GM03348 (cell line): ENCODE measurements around the gene BIRC5.
"Not testable (repeated sequence)": the region's sequence is repeated elsewhere in the genome, so short reads cannot be mapped to it uniquely, and the experiment has no call there.

Source experiments
- DNase-seq: peaks from one replicate; pipeline ENCODE4 v3.0.0; 2012; ENCODE audit warnings: low spot score

BIRC5 gene

DNA sequence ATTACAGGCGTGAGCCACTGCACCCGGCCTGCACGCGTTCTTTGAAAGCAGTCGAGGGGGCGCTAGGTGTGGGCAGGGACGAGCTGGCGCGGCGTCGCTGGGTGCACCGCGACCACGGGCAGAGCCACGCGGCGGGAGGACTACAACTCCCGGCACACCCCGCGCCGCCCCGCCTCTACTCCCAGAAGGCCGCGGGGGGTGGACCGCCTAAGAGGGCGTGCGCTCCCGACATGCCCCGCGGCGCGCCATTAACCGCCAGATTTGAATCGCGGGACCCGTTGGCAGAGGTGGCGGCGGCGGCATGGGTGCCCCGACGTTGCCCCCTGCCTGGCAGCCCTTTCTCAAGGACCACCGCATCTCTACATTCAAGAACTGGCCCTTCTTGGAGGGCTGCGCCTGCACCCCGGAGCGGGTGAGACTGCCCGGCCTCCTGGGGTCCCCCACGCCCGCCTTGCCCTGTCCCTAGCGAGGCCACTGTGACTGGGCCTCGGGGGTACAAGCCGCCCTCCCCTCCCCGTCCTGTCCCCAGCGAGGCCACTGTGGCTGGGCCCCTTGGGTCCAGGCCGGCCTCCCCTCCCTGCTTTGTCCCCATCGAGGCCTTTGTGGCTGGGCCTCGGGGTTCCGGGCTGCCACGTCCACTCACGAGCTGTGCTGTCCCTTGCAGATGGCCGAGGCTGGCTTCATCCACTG lies at the start of gene BIRC5:
Gene BIRC5 (plus strand): TSS at position 238 of the 690 bp plus-strand sequence. CDS start 64 bp downstream, at position 302.
- DNase-seq = peak; percentile 99

DNA sequence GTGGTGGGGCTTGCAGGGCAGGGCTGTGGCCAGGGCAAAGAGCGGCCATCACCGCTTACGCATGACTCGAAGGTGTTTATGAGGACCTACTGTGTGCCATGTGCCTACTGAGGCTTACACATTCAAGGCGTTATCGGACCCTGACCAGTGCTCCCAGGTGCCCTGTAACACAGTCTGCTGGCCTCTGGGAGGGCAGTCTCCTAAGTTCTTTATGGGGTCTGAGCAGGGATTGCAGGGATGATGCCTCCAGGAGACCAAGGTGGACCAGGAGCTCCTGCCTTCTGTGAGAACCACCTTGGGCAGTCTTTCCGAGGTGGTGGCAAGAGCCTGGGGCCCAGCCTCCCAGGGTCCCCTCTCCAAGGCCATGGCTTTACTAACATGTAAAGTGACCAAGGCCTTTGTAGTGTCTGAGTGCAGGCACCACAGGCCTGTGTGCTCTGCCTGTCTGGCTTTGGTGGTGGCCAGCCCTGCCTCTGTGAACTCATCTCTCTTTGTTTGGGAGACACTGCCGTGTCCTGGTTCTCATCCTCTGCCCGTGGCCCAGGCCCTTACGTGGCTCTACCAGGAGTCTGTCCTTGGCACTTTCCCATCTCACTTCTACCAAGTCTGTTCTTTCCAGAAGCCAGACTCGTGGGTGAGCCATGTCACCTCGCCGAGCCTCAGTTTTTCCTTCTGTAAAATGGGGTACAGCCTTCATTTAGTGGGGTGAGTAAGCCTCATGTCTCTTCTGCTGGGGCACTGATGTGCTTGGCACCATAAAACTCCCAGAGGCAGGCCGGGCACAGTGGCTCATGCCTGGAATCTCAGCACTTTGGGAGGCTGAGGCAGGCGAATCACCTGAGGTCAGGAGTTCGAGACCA lies 49.1 kb upstream of the BIRC5 start:
- DNase-seq = no peak

DNA sequence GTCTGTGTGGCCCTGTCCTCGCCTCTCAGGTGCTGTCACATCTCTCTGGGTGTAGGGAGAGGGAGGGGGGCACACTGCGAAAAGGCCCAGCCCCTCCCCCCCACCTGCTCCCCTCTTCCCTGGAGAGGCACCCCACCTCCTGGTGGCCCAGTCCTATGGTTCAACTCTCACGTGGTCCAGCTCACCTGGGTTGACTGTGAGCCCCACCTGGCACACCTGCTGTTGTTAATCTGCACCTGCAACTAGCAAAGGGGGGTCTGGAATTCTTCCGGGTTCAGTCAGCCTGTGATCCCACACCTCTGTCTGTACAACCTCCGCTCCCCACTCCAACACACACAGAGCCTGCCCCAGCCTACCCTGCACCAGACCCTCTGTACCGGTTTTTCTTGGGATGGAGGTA lies 47.6 kb upstream of the BIRC5 start:
- DNase-seq = no peak

DNA sequence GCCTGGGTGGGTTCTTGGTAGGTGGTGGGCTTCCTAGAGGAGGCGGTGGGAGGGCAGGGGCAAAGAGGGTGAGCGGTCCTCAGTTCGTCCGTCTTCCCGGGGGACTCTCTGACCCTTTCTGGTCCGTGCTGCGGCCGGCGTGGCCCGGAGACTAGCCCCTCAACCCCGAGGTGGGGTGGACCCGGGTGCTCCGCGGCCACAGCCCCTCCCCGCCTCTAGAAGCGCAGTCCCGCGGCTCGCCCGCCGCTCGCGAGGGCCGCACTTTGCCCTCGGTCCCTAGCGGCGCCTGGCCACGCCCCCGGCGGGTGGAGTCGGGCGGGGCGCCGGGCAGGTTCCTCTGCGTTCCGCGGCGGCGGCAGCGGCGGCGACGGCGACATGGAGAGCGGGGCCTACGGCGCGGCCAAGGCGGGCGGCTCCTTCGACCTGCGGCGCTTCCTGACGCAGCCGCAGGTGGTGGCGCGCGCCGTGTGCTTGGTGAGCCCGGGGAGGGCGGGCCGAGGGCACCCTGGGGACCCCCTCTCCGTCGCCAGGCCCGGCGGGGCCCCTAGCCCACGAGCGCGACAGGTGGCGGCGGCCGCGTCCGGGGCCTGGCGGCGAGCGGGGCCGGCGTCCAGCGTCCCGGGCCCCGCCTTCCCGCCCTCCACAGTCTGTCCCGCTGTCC lies 45.7 kb upstream of the BIRC5 start, which contains the start of gene SYNGR2:
Gene SYNGR2 (plus strand): TSS at position 340 of the 661 bp plus-strand sequence. CDS start 36 bp downstream, at position 376.
- peak; percentile 92 for DNase-seq

DNA sequence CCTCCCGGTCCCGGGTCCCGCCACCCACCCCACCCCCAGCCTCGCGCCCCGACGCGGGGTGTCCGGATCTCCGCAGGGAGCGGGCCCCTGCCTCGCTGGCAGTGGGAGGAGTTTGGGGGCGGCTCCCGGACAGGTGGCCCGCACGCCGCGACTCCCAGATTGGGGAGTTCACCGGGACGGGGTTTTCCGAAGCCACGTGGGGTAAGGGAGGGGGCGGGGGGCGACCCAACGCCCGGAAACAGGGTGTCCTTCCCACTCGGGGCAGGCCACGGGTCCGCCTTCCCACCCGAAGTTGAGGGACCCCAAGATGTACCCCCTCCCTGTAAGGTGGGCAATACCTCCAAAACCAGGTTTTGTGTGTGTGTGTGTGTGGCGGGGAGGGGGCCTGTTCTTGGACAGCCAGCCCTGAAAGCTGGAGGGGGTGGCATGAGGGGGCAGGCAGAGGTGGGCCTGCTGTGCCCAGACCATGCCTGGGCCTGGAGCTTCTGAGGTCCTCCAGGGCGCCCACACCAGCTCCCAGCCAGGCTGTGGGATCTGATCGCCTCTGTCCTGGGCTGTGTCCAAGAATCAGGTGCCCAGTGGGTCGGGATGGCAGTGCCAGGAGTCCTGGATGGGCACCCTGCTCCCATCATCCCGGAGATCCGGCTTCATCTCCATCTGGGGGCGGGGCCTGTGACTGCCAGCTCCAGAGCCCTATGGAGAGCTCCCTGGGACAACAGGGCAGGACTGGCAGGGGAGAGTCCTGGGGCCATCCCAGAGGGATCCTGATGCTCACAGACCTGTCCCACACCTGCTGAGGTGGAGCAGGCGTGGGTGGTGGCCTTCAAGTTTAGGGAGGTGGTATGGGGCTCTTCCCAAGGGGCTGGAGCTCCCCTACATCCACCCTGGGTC lies 44.9 kb upstream of the BIRC5 start:
- DNase-seq = peak; percentile 82

DNA sequence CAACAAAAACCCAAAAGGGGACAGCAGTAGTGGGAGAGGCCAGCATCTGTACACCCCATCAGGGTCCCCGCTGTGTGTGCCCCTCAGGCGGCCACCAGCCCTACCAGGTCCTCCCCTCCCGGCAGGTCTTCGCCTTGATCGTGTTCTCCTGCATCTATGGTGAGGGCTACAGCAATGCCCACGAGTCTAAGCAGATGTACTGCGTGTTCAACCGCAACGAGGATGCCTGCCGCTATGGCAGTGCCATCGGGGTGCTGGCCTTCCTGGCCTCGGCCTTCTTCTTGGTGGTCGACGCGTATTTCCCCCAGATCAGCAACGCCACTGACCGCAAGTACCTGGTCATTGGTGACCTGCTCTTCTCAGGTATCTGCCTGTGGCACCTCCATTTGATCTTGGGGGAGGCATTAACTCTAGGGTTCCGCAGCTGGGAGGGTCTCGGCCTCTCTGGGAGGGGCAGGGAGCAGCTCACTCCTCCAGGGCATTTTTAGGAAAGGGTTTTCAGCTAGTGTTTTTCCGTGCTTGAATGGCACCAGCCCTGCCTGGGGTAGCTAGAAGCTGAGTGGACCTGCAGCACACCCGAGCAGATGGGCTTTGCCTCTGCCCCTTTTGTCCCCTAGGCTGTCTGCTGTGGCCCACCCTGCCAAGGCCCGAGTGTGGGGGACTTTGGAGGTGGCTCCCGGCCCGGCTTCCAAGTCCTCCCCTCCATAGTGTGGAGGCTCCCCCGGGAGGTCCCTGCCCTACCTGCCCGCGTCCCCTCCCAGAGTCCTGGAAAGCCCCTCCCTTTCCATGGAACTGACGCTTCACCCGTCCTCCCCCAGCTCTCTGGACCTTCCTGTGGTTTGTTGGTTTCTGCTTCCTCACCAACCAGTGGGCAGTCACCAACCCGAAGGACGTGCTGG lies 43.1 kb upstream of the BIRC5 start:
- no peak for DNase-seq

DNA sequence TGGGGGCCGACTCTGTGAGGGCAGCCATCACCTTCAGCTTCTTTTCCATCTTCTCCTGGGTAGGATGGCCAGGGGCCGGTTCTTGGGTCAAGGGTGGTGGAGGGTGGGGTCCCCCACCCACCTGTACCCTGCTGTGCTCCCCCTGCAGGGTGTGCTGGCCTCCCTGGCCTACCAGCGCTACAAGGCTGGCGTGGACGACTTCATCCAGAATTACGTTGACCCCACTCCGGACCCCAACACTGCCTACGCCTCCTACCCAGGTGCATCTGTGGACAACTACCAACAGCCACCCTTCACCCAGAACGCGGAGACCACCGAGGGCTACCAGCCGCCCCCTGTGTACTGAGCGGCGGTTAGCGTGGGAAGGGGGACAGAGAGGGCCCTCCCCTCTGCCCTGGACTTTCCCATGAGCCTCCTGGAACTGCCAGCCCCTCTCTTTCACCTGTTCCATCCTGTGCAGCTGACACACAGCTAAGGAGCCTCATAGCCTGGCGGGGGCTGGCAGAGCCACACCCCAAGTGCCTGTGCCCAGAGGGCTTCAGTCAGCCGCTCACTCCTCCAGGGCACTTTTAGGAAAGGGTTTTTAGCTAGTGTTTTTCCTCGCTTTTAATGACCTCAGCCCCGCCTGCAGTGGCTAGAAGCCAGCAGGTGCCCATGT lies 42.3 kb upstream of the BIRC5 start:
- not testable (repeated sequence) for DNase-seq

DNA sequence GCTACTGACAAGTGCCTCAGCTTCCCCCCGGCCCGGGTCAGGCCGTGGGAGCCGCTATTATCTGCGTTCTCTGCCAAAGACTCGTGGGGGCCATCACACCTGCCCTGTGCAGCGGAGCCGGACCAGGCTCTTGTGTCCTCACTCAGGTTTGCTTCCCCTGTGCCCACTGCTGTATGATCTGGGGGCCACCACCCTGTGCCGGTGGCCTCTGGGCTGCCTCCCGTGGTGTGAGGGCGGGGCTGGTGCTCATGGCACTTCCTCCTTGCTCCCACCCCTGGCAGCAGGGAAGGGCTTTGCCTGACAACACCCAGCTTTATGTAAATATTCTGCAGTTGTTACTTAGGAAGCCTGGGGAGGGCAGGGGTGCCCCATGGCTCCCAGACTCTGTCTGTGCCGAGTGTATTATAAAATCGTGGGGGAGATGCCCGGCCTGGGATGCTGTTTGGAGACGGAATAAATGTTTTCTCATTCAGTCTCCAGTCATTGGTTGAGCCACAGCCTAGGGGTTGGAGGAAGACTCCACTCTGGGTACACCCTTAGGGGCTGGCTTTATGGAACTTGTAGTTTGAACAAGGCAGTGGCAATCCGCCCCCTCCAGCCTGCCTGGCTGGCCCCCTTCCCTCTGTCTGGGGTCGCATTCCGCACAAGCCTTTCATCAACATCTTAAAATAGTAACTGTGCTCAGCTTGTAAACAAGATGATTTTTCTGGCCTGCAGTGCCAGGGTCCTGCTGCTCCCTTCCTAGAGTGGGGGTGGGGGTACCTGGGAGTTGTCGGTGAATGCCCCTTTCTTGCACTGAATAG lies 41.6 kb upstream of the BIRC5 start:
- DNase-seq = no peak

DNA sequence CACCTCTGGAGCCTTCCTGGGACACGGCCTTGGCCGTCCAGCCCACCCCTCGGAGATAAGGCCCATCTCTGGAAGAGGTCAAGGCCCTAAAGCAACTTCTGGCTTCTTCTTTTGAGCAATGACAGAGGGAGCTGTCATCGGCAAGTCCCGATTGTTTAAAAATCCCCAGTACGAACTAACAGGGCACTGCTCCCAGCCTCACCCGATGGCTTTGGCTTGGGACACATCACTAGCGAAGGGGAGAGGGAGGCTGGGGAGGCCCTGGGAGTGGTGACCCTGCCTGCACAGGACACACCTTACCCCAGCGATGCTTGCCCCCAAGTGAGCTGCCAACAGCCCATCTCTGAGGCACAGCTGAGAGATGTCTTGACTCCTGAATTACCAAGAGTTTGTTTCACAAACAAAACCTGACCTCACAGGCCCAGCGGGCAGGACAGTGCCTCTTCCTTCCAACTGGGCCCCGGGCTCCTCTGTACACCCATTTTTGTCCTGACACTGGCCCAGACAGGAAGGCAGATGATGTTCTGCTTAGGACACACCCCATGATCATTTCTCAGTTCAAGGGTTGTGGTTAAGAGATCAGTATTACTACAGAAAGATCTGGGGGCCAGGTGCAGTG lies 40.8 kb upstream of the BIRC5 start:
- DNase-seq = no peak

DNA sequence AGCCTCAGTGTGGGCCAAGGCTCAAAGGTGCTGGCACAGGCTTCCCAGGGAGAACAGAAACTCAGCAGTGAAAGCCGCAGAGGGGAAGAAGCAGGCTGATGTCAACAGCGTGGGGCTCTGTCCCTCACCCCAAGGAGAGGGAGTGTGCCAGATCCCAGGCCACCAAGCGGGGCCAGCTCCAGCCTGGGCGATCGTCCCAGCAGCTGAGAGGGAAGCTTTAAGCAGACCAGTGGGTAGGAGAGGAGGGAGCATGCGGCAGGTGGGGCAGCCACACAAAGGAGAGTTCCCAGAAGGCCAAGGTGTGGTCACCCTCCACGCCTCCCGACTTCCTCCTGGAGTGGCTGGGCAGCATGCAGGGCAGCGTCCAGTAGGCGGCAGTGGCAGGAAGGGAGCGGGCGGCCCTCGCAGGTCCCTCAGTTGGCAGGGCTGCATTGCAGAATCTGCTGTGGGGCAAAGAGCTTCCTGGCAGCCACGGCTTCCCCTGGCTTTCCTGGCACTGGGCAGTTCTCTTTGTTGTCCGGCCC lies 39.6 kb upstream of the BIRC5 start:
- DNase-seq = no peak

DNA sequence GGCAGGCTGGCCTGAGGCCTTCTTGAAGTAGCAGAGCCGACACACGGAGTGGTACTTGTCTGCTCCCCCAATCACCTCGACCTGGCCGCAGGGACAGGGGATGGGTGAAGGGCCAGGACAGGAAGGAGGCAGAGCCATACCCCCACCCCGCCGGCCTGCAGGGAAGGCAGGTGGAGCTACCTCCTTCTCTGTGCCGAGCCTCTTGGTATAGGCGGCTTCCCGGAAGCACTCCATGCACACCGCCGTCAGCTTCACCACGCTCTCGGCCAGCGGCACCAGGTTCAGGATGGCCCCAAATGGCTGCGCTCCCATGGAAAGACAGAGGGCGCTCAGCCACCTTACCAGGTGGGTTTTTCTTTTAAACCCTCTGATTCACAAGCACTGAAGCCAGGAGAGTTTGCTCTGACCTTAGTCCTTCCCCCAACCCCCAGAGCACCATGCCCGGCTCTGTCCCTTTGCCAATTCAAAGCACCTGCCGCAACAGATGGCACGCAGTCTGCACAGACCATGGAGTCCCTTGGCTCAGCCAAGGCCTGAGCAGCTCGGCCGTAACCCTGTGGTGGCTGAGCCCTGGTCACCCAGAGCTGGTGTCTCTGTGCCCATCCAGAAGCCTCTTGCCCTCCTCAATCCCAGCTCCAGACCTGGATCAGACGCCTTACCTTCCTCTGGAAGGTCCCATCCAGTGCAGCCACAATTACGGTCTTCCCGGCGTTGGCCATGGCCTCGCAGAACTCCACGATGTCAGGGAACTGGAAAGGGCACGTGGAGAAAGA lies 39.0 kb upstream of the BIRC5 start:
- no peak for DNase-seq

DNA sequence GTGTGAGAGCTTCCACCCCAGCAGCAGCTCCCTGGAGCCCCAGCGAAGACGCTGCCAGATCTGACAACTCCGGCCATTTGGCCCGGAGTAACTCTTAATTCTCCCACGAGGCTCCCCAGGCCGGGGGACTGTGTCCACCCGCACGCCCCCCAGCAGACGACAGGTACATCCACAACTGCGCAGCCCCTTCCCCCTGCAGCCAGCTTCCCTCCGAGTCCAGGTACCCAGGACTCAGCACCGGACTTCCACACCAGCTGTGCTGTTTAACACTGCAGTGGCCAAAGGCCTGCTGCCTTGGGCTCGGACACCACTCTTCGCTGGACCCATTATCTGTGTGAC lies 38.4 kb upstream of the BIRC5 start:
- DNase-seq = no peak

DNA sequence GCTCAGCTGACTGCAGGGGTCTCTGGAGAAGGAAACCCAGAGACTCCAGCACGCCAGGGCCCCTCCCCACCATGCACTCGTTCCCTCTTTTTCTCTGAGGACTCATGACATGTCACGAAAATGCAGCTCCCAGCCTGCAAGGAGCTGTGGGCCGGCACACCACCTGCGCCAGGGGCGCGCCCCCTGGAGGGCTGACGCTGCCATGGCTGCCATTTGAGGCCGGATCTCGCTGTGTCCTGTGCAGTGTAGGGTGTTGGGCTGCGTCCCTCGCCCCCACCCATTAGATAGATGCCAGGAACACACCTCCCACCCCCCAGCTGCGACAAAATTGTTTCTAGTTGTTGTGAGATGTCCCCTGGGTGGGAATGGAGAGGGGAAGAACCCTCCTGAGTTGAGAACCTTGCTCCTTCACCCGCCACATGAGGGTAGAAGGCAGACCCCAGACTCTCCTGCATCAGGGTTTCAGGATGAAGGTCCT lies 37.5 kb upstream of the BIRC5 start:
- DNase-seq = peak; percentile 81

DNA sequence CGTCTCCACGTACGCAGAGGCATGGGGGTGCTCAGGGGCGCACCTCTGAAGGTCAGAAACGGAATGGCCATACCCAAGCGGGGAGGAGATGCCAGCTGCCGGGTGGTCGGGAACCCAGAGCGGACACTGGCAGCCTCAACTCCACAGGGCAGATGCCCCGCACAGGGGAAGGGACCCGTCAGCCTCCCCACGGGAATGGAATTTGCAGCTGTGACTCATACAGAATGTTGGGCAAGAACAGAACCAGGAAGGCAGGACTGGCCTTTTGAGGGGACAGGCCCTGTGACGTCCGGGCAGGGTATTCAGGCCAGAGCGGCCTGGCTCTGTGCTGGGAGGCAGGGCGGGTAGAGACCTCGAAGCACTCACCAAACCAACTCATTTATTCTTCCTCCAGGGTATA lies 34.7 kb upstream of the BIRC5 start:
- peak; percentile 40 for DNase-seq

DNA sequence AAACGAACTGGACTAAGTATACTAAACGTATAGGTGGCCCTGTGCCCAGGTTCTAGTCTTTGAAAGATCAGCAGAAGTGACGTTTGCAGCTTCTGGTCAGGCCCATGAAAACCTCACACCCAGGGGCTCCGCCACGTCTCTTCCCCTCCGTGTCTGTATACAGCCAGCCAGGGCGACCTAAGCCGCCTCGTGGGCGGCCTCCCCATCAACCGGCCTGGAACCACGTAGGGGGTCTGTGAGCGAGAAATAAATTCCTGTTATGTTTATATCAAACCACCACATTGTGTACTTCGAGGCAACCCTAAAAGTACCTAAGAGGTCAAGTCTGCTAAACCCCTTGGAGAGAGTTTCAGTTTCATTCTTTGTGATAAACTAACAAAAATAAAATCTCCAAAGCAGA lies 34.0 kb upstream of the BIRC5 start:
- no peak for DNase-seq

DNA sequence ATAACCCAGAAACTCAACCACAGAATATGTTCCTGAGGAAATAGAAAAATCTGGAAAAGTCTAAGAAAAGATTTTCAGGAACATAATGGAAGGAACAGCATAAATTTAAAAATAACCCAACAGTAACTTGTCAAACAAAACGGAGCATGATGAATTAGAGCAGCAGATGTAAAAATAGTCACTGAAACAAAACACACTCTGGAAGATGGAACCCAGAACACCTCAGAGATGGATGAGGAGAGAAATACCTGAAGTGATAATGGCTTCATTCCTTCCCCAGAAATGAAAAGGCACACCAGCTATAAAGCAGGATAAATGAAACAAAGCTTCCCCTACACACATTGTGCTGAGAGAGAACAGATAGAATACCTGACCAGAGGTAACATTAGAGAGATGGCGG lies 33.5 kb upstream of the BIRC5 start:
- no peak for DNase-seq

DNA sequence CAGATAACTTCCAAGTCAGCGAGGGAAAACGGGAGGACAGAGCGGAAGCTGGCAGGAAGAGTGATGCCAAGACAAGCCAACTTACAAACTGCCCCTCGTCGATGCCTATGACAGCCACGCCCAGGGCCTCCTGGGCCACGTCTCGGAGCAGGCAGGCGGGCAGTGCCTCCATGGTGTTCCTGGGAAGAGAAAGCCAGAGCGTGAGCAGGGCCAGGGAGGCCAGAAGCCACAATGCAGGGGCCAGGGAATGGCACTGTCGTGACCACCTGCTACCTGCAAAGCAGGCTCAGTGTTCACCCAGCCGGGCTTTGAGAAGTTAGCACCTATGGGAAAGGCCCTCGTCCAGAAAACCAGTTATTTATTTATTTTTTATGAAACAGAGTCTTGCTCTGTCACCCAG lies 31.5 kb upstream of the BIRC5 start:
- no peak for DNase-seq

DNA sequence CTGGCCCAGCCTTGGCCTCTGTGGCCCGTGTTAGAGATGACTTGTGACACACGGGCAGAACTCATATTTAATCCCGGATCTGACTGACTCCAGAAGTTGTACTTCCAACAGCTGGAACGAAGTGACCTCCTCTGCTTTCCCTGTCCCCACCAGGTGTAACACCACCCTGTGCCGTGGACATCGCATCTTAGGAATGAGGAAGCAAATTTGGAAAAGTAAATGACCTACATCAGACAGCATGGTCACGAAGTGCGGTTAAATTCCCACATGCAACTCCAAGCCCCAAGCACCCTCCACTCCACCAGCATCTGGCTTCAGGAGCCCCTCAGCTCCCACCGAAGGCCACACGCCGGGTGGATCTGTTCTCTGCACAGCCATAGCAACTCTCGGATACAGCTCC lies 30.1 kb upstream of the BIRC5 start:
- no peak for DNase-seq
